Ovary (tissue), 3 donors: ENCODE results near the gene NTMT2.

Experiments used
- EP300 ChIP-seq: sonication (generic); formaldehyde crosslinking; IDR thresholded peaks from one replicate; pipeline ENCODE4 v1.6.1; 2017; ENCODE audit warnings: antibody characterized with exemption
- TF ChIP-seq, protein P1 (sequence below), 3 donors: fragments of 450-650 bp in 2 of 3; fragments of 200-600 bp in 1 of 3; IDR thresholded peaks; one replicate each; pipeline versions ENCODE4 v1.5.1 to v1.8.0; 2016 to 2022; ENCODE audit warnings: antibody characterized with exemption in 3 of 3, mild to moderate bottlenecking in 1 of 3
- donor health status: DM: no; HTN: no; CAD: no.

GRCh38 chr1:170194451-170194850 is 48.7 kb downstream of the NTMT2 start:
- TF ChIP-seq, protein P1, sequence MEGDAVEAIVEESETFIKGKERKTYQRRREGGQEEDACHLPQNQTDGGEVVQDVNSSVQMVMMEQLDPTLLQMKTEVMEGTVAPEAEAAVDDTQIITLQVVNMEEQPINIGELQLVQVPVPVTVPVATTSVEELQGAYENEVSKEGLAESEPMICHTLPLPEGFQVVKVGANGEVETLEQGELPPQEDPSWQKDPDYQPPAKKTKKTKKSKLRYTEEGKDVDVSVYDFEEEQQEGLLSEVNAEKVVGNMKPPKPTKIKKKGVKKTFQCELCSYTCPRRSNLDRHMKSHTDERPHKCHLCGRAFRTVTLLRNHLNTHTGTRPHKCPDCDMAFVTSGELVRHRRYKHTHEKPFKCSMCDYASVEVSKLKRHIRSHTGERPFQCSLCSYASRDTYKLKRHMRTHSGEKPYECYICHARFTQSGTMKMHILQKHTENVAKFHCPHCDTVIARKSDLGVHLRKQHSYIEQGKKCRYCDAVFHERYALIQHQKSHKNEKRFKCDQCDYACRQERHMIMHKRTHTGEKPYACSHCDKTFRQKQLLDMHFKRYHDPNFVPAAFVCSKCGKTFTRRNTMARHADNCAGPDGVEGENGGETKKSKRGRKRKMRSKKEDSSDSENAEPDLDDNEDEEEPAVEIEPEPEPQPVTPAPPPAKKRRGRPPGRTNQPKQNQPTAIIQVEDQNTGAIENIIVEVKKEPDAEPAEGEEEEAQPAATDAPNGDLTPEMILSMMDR (IDR thresholded peaks at IDR 0.05): no peak
- TF ChIP-seq EP300: no peak
